PFSK-1 (cell line): ENCODE data around the gene HIVEP2.

Source experiments
- FOXP2 ChIP-seq: optimal IDR thresholded peaks from 2 replicates; pipeline ENCODE3; 2011; ENCODE audit warnings: borderline replicate concordance, control low read depth, inconsistent platforms; ENCODE audit not compliant: insufficient read depth; ENCODE audit errors: extremely low read length, extremely low read depth
- POLR2AphosphoS5 ChIP-seq: IDR thresholded peaks from 2 replicates; pipeline ENCODE4 v1.6.1; 2012; ENCODE audit warnings: low read depth, mild to moderate bottlenecking, control low read depth, low read length, moderate library complexity
- SIN3A ChIP-seq: IDR thresholded peaks from 2 replicates; pipeline ENCODE4 v1.6.1; 2012; ENCODE audit warnings: mild to moderate bottlenecking, low read length, moderate library complexity, borderline replicate concordance; ENCODE audit not compliant: insufficient read depth
- TAF1 ChIP-seq: IDR thresholded peaks from 2 replicates; pipeline ENCODE4 v1.6.1; 2012; ENCODE audit warnings: low read length, control low read depth, borderline replicate concordance; ENCODE audit not compliant: insufficient read depth
- TF ChIP-seq, protein P1 (sequence below), 2 experiments: IDR thresholded peaks; 2 replicates each; pipeline versions ENCODE4 v1.6.1 to v1.8.0; 2011 to 2012; ENCODE audit warnings: low read depth in 2 of 2, low read length in 2 of 2, control low read depth in 1 of 2, inconsistent platforms in 1 of 2, mild to moderate bottlenecking in 1 of 2, moderate library complexity in 1 of 2; ENCODE audit not compliant: insufficient read depth in 1 of 2

Gene HIVEP2

GRCh38 chr6:142851601-142852000 is 93.4 kb downstream of the HIVEP2 start:
- TF ChIP-seq, protein P1, sequence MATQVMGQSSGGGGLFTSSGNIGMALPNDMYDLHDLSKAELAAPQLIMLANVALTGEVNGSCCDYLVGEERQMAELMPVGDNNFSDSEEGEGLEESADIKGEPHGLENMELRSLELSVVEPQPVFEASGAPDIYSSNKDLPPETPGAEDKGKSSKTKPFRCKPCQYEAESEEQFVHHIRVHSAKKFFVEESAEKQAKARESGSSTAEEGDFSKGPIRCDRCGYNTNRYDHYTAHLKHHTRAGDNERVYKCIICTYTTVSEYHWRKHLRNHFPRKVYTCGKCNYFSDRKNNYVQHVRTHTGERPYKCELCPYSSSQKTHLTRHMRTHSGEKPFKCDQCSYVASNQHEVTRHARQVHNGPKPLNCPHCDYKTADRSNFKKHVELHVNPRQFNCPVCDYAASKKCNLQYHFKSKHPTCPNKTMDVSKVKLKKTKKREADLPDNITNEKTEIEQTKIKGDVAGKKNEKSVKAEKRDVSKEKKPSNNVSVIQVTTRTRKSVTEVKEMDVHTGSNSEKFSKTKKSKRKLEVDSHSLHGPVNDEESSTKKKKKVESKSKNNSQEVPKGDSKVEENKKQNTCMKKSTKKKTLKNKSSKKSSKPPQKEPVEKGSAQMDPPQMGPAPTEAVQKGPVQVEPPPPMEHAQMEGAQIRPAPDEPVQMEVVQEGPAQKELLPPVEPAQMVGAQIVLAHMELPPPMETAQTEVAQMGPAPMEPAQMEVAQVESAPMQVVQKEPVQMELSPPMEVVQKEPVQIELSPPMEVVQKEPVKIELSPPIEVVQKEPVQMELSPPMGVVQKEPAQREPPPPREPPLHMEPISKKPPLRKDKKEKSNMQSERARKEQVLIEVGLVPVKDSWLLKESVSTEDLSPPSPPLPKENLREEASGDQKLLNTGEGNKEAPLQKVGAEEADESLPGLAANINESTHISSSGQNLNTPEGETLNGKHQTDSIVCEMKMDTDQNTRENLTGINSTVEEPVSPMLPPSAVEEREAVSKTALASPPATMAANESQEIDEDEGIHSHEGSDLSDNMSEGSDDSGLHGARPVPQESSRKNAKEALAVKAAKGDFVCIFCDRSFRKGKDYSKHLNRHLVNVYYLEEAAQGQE (IDR thresholded peaks at IDR 0.05; ENCODE audit: insufficient read depth in 1 of 2, low read depth in 2 of 2, low read length in 2 of 2): no peak
- TF ChIP-seq POLR2AphosphoS5 (no peak), FOXP2 (no peak), TAF1 (no peak), SIN3A (no peak)

DNA sequence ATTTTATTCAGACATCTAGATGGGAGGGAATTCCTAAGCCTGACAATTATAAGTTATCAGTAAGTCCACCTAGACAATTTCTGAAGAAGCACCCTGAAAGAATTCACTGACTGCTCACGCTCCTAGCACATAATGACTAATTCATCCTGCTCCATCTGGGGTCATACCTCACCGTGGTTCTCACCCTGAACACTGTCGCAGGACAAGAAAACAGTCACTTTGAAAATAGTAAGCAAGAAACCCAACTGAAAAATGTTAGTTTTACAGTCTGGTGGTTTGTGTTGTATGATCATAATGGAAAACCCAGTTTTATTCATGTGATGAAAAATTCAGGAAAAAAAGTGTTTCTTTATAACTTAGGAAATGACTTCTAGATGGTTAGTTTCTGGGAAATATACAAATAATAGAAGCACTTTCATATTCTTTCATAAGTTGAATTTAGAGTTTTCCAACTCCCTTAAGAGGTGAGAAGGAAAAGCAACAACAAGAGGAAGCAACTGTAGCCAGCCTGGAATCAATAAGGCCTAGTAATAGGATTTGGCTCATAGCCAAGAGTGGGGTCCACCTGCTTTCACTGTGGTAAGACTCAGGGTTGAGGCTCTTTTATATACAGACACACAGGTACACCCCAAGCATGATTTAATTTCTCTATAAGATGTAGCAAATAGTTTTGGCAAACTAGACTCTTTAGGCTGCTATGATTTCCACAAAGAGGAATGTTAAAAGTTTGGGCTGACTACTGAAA is 94.1 kb downstream of the HIVEP2 start:
- TF ChIP-seq SIN3A (no peak), TAF1 (no peak), FOXP2 (no peak), POLR2AphosphoS5 (no peak)
- TF ChIP-seq, protein P1 (IDR thresholded peaks at IDR 0.05; ENCODE audit: insufficient read depth in 1 of 2, low read depth in 2 of 2, low read length in 2 of 2): no peak

DNA sequence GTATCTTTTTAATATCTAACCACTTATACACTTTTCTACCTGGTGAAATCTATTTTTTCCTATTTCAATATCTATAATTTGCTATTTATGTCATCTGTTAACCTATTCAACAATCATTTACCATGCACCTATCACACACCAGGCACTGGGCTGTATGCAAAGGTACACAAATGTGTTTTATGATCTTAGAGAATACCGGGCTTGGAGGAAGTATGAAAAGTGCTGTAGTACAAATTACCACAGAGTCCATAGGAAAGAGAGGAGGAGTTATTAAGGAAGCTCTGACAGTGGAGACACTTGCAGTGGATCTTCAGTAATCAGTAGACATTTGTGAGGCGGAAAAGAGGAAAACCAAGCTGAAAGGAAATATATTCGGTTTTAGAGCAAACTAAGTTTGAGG is 96.0 kb downstream of the HIVEP2 start:
- TF ChIP-seq, protein P1 (IDR thresholded peaks at IDR 0.05; ENCODE audit: insufficient read depth in 1 of 2, low read depth in 2 of 2, low read length in 2 of 2): no peak
- TF ChIP-seq SIN3A: no peak
- TF ChIP-seq TAF1: no peak
- TF ChIP-seq FOXP2: no peak
- TF ChIP-seq POLR2AphosphoS5: no peak

GRCh38 chr6:142848156-142848555 is 96.8 kb downstream of the HIVEP2 start:
- TF ChIP-seq TAF1: no peak
- no peak for TF ChIP-seq POLR2AphosphoS5
- TF ChIP-seq SIN3A: no peak
- TF ChIP-seq, protein P1 (IDR thresholded peaks at IDR 0.05; ENCODE audit: insufficient read depth in 1 of 2, low read depth in 2 of 2, low read length in 2 of 2): no peak

- no peak for TF ChIP-seq FOXP2
- no peak for TF ChIP-seq POLR2AphosphoS5
- TF ChIP-seq, protein P1 (IDR thresholded peaks at IDR 0.05; ENCODE audit: insufficient read depth in 1 of 2, low read depth in 2 of 2, low read length in 2 of 2): no peak
- TF ChIP-seq TAF1: no peak
- no peak for TF ChIP-seq SIN3A
Measured at GRCh38 chr6:142846883-142847287, 98.1 kb downstream of the HIVEP2 start.
